KG1 (cell line): ENCODE data around the gene FGF22.
"Not testable (repeated sequence)": the region's sequence is repeated elsewhere in the genome, so short reads cannot be mapped to it uniquely, and the experiment has no call there.

Experiments used
- DNase-seq: peaks from one replicate; lab custom pipeline; 2025; lab: John Stamatoyannopoulos, UW

FGF22 gene

GRCh38 chr19:607301-608154, 32.2 kb upstream of the FGF22 start:
- DNase-seq, result no peak

GRCh38 chr19:608155-609003, 31.3 kb upstream of the FGF22 start:
- no peak for DNase-seq

GRCh38 chr19:609004-609346, 30.7 kb upstream of the FGF22 start:
- DNase-seq, result no peak

GRCh38 chr19:610071-610800, 29.4 kb upstream of the FGF22 start:
- no peak for DNase-seq

GRCh38 chr19:610801-611480, 28.7 kb upstream of the FGF22 start:
- DNase-seq, result peak; percentile 62

- DNase-seq, result no peak
Observed at GRCh38 chr19:611481-611868, 28.2 kb upstream of the FGF22 start.

GRCh38 chr19:612941-613340, 26.7 kb upstream of the FGF22 start:
- no peak for DNase-seq

- no peak for DNase-seq
Observed at GRCh38 chr19:613732-614567, 25.7 kb upstream of the FGF22 start.

GRCh38 chr19:615619-616018, 24.1 kb upstream of the FGF22 start:
- DNase-seq, result no peak

GRCh38 chr19:616062-616700, 23.5 kb upstream of the FGF22 start:
- no peak for DNase-seq

- DNase-seq, result no peak
Observed at GRCh38 chr19:616747-617526, 22.7 kb upstream of the FGF22 start.

- DNase-seq, result no peak
Observed at GRCh38 chr19:617551-618246, 22.0 kb upstream of the FGF22 start.

- DNase-seq, result no peak
Observed at GRCh38 chr19:618247-618619, 21.4 kb upstream of the FGF22 start.

- DNase-seq, result no peak
Observed at GRCh38 chr19:618674-619285, 20.9 kb upstream of the FGF22 start.

- DNase-seq, result no peak
Observed at GRCh38 chr19:619286-620002, 20.2 kb upstream of the FGF22 start.

- no peak for DNase-seq
Observed at GRCh38 chr19:620166-620862, 19.4 kb upstream of the FGF22 start.

- DNase-seq, result not testable (repeated sequence)
Observed at GRCh38 chr19:621191-621590, 18.5 kb upstream of the FGF22 start.
